GM19467 (cell line): ENCODE data around the gene KLK11.

ENCODE experiments used
- ATAC-seq: cut with Tn5 transposase; IDR thresholded peaks from one replicate; pipeline ENCODE4 v1.9.1; 2021; ENCODE audit warnings: mild to moderate bottlenecking, moderate library complexity; ENCODE audit not compliant: unreplicated experiment

The KLK11 gene, protein sequence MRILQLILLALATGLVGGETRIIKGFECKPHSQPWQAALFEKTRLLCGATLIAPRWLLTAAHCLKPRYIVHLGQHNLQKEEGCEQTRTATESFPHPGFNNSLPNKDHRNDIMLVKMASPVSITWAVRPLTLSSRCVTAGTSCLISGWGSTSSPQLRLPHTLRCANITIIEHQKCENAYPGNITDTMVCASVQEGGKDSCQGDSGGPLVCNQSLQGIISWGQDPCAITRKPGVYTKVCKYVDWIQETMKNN

DNA sequence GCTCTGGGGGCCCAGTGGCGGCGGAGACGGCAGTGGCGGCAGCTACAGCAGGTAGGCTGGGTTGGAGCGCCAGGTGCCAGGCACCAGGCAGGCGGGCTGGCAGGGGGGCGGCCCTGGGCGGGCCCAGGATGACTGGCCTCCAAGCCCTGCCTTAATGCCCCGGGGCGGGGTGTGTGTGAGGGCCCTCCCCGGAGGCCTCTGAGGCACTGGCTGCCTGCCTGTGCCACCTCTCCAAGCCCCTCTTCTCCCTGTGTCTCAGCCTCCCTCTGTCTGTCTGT is at the start of gene KLK11:
Gene KLK11 (minus strand): TSS at position 63 of the 278 bp plus-strand sequence. CDS start 985 bp downstream, outside the sequence.
- ATAC-seq, result no peak

- ATAC-seq, result no peak
Observed at GRCh38 chr19:51075998-51076397, 49.6 kb upstream of the KLK11 start.

DNA sequence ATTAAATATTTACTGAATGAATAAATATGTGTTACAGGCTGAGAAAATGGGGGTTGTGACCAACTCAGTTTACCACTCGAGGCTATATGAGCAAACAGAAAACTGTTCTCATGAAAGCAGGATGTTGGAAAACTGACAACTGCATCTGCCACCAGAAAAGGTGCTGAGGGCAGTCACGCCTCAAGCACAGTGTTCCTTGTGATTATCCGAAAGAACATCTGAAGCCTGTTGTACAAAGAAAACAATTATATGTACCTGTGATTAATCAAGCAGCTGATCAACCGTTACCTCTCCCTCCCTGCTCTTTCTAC is 44.6 kb upstream of the KLK11 start:
- ATAC-seq, result no peak

GRCh38 chr19:51070334-51071094 is 44.1 kb upstream of the KLK11 start:
- ATAC-seq, result no peak

DNA sequence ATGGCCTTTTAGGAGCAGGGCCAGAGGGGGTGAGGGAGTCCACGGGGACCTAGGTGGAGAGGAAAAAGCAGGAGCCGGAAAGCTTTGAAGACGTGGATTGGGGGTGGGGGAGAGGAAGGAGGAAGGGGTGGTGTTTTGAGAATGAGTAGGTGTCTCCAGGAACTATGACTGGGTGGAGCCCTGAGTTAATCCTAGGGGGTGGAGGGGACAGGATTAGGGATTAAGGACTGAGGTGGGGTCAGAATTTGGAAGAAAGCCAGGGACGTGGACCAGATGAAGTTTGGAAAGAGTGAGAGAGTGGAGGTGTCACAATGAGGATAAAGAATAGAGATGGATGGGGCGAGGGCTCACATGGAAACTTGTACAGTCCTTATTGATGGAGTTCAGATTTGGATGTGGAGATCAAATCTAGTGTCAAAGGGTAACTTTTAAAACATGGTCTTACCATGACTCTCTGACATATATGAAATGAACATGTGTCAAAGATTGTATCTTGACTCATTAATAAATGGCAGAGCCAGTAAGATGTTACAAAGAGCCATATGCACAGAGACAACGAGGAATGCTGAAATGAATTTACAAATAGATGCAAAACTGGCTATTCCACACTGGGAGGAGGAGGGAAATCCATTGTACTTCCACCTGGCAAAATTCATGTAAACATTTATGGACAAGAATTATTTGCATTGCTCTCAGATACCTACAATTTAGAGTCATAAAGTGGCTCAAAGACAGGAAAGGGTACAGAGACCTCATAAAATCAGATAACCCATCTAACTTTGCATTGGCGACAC is 40.2 kb upstream of the KLK11 start:
- ATAC-seq, result no peak

DNA sequence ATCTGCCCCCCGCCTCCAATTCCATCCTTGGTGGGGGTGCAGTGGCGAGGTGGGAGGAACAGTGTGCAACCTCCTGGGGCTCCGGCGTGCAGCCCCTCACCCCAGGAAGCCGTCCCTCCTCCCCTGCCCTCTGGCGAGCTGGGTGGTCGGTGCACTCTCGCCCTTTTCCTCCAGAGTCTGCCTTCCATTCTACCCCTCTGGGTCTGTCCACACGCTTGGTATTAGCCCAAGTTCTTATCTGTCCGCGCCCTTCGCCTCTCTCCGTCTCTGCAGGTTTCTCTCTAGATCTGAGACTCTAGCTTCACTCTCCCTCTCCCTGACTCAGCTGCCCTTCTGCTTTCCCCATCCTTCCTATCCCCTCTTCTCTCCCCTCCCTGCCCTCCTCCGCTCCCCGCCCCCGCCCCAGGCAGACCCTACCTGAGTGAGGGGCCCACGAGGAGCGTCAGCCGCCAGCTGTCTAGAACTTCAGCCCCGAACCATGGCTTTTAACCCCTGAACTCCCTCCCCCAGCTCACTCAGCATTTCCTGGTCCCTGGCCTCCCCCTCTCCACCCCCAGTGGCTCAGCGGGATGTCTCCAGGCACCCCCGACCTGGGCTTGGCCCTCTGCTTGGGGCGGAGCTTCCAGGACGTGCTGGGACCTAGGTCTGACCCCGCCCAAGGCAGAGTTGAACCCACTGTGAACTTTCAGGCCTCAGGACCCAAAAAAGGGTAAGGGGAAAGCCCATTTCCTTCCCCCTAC is 39.0 kb upstream of the KLK11 start:
- ATAC-seq, result no peak

GRCh38 chr19:51064534-51065220 is 38.3 kb upstream of the KLK11 start, which contains the start of gene KLK13:
KLK13 (minus strand) TSS chr19:51065092; CDS start chr19:51065067, 25 bp downstream.
- ATAC-seq, result no peak

DNA sequence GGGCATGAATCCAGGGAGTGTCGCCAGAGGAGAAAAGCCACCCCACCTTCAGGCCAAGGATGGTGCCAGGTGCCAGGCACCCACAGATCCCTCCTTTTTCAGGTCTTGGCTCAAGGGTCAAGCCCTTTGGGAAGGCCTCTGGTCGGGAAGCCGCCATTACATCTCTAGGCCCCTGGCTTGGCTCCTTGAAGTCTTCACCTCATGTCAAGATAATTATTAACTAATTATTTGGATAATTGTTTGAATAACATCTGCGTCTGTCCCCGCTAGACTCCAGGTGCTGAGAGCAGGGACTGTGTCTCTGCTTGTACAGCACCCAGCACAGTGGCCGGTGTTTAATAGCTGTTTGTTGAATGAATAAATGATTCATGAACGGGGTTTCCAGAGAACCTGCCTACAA is 37.2 kb upstream of the KLK11 start:
- ATAC-seq, result no peak

DNA sequence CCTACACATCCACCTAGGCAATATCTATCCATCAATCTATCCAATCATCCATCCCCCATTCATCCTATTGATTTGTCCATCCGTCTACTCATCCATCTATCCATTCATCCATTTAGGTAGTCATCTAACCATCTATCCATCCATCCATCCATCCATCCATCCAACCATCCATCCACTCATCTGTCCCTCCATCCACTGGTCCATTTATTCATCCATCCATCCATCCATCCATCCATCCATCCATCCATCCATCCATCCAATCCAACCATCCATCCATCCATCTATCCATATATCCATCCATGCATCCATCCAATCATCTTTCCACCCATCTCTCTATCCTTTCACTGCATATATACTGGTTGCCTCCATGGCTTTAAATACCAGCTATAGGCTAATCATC is 34.6 kb upstream of the KLK11 start:
- ATAC-seq, result no peak

DNA sequence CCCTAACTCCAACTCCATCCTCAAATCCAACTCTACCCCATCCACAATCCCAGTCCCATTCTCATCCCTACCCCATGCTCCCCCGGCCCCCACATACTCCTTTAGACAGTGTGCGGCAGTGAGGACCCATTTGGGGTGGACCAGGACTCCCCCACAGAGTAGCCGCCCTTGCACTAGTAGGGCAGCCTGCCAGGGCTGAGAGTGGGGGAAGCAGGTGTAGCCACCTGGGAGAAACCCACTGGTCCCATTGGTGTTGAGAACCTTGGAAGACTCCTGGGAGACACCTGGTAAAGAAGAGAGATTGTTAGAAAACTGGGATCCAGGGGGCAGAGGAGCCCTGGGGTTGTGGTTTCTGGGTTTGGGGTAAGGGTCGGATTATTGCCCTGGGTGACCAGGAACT is 33.9 kb upstream of the KLK11 start:
- no peak for ATAC-seq

DNA sequence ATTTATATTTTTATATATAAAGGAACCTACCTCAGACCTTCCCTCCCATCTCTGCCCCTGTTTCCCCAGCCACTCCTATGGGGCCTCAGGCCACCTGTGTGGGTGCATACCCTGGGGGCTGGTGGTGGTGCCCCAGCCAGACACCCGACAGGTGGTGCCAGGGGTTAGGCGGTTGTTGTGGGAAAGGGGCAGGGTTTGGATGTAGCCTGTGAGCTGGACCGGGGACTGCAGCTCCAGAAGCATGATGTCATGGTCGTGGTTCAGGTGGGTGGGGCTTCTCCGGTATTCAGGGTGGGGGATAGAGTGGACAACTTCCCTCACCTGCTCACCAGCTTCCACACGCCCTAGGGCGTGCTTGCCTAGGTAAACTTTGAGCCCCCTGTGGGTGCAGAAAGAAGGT is 33.3 kb upstream of the KLK11 start:
- no peak for ATAC-seq

DNA sequence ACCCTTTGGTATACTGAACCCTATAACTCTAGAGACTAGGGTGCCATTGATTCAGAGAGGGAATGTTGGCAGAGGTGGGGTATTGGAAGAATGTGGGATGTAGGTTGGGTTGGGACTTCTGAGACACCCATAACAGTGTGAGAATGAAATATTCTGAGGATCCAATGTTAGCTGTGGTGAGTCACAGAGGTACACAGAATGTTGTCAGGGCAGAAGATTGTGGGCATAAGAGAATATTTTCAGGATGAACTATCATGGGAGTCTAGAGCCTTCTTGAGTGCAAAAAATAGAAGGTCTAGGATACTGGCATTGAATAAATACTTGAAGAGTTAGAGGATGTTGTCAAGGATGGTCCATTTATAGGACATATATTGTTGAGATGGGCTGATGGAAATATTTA is 29.4 kb upstream of the KLK11 start:
- ATAC-seq, result no peak

- no peak for ATAC-seq
Observed at GRCh38 chr19:51047031-51047335, 20.6 kb upstream of the KLK11 start.

DNA sequence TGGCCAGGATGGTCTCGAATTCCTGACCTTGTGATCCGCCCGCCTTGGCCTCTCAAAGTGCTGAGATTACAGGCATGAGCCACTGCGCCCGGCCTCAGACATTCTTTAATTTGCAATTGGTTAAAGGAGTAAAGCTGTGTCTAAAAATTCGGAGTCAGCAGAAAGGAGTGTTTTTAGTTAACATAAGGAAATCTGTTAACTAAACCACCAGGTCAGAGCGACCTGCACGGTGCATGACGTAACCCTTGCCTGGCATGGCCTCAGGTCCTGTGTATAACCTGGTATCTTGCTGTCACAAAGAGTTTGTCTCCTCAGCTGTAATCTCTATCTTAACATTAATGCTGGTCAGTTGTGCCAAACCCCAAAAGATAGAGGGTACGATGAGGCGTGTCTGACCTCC is 17.9 kb upstream of the KLK11 start:
- ATAC-seq, result no peak

DNA sequence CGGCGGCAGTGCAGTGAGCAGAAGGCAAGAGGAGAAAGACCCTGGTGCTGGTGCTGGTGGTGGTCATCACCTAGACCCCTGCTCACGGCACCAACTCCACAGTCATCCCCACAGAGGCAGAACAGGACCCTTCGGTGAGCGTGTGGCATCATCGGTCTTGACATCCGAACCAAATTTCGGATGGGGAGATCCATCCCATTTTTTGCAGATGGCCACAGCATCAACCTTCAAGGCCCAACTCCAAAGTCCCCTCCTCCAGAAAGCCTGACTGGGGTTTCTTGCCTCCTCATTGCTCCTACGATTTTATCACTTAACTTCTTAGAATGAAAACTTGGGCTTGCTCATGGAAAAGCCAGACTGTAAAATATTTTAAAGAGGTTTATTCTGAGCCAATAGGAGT is 17.1 kb upstream of the KLK11 start:
- no peak for ATAC-seq

GRCh38 chr19:51040151-51040550 is 13.7 kb upstream of the KLK11 start:
- no peak for ATAC-seq

GRCh38 chr19:51036519-51036918 is 10.1 kb upstream of the KLK11 start:
- no peak for ATAC-seq

- no peak for ATAC-seq
Observed at GRCh38 chr19:51034704-51035103, 8.3 kb upstream of the KLK11 start, which contains the start of gene KLK12. KLK12 (minus strand) TSS chr19:51035002; CDS start chr19:51034621, 381 bp downstream.

DNA sequence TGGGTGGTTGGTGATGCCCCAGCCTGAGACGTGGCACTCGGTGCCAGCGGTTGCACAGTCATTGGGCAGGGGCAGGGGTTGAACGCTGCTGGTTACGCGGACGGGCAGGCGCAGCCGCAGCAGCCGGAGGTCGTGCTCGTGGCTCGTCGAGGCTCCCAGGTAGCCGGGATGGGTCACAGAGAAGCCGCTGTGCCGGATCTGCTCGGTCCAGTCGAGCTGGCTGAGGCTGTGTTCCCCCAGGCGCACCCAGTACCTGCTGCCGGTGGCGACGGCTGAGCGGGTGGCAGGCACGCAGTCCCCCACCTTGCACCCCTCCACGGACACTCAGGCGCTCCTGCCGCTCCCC is 5.4 kb upstream of the KLK11 start:
- ATAC-seq, result no peak

DNA sequence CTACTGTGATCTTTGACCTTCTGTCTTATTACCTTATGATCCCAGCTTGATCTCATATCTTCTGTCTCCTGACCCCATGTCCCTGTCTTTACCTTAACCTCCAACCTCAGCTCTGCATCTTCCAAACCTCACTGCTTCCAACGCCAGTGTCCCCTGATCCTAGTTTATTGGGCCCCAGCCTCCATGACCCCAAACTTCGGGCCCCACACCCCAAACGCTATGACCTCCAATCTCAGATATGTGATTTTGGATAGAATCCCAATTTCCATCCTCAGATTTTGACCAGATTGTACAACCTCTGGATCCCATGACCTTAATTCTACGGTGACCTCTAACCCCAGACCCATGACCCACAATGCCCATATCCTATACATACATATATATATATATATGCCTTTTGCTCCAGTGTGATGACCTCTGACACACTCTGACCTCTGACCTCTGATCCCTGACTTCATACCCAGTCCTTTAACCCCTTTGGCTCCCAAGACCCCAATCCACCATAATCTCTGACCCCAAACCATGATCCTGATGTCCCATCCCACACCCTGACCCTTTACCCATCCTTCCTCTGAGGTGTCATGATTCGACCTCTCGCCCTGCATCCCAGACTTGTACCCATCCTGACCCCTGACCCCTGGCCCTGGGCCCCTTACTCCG is 4.9 kb upstream of the KLK11 start:
- ATAC-seq, result no peak

DNA sequence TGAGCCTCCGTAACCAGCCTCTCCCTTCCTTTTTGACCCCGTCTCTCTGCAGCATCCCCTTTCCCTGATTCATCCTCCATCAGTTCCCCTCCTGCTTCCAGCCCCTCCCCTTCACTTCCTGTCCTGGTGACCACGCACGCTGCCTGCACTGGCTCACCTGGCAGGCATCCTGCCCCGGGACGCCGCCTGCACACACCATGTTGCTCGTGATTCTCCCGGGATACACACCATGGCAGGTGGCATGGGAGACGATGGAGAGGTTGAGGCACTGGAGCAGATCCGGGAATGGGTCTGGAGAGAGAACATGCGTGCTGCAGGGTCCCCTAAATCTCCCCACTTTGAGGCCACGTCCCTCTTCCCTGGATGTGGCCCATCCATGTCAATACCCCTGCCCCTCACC is 4.2 kb upstream of the KLK11 start:
- ATAC-seq, result no peak
